HepG2 (cell line): Measurements from ENCODE around the gene SPATA13. TPM values are rescaled to one million over a fixed set of nuclear protein-coding genes. Genes with fewer than 3 reads are reported as not detected.

ENCODE experiments used
- ATAC-seq: fragments of 200-7000 bp; cut with Tn5 transposase; 3 replicates; pipeline ENCODE4 v1.9.1; 2020; ENCODE audit warnings: mild to moderate bottlenecking, moderate library complexity
- BruUV-seq: library from RNA; stranded (reverse); fragments of 400-500 nt; replicated peaks from 2 replicates; lab custom pipeline; 2021; lab: Mats Ljungman, UMichigan
- CTCF ChIA-PET: fragments of 300-600 bp; formaldehyde crosslinking; extraction: SDS; loops from one replicate; lab custom pipeline; 2021; ENCODE audit warnings: low total read pairs, inconsistent platforms, low intra/inter-chr PET ratio; lab: Yijun Ruan, JAX
- POLR2A ChIA-PET: fragments of 350-600 bp; sonication (Branson Sonifier 250); formaldehyde crosslinking; loops from one replicate; lab custom pipeline; 2020; ENCODE audit warnings: antibody characterized with exemption, inconsistent platforms; lab: Yijun Ruan, JAX
- DNase-seq: peaks from one replicate; pipeline ENCODE4 v3.0.0-alpha.2; 2015; ENCODE audit warnings: low spot score
- FAIRE-seq: peaks from 3 replicates; lab custom pipeline; 2011; peaks lifted over from hg19 to GRCh38; lab: Jason Lieb, UNC
- H2AFZ ChIP-seq: one replicate; pipeline ENCODE4 v1.6.1; 2011; ENCODE audit warnings: low read length, inconsistent platforms
- H3K27ac ChIP-seq: fragments of 300-600 bp; 3 replicates; pipeline ENCODE4 v1.8.0; 2011; ENCODE audit warnings: mixed run types, mild to moderate bottlenecking, mixed read lengths, low read length, inconsistent platforms; ENCODE audit not compliant: insufficient read depth; ENCODE audit errors: extremely low read length
- H3K27me3 ChIP-seq, 2 experiments: fragments of 200-600 bp in 1 of 2; 2 replicates in 1 of 2; 3 replicates in 1 of 2; pipeline versions ENCODE4 v1.6.0 to v1.8.0; 2011; ENCODE audit warnings: low read length in 2 of 2, mild to moderate bottlenecking in 2 of 2, moderate library complexity in 2 of 2, inconsistent platforms in 1 of 2; ENCODE audit not compliant: insufficient read depth in 2 of 2, control insufficient read depth in 1 of 2
- H3K36me3 ChIP-seq, 2 experiments: fragments of 200-600 bp in 1 of 2; replicated peaks in 1 of 2; 2 replicates in 1 of 2; 3 replicates in 1 of 2; pipeline versions ENCODE4 v1.5.1 to v1.8.0; 2011; ENCODE audit warnings: low read length in 2 of 2, inconsistent platforms in 1 of 2; ENCODE audit not compliant: insufficient read depth in 2 of 2, control insufficient read depth in 1 of 2
- H3K4me1 ChIP-seq: 2 replicates; pipeline ENCODE4 v1.5.1; 2012; ENCODE audit warnings: low read length, inconsistent platforms; ENCODE audit not compliant: insufficient read depth
- H3K4me2 ChIP-seq: 2 replicates; pipeline ENCODE4 v1.6.0; 2011; ENCODE audit warnings: low read depth, low read length, inconsistent platforms
- H3K4me3 ChIP-seq, 3 experiments: fragments of 200-600 bp in 1 of 3; sonication (generic), shearing (Covaris generic) in 1 of 3; replicated peaks in 1 of 3; 2 replicates each; pipeline ENCODE4 v1.5.1; 2011 to 2016; ENCODE audit warnings: low read length in 3 of 3, inconsistent platforms in 2 of 3, low read depth in 2 of 3, mild to moderate bottlenecking in 2 of 3, control low read depth in 1 of 3, mixed read lengths in 1 of 3; ENCODE audit not compliant: insufficient read depth in 1 of 3
- H3K79me2 ChIP-seq: one replicate; pipeline ENCODE4 v1.6.1; 2011; ENCODE audit warnings: low read length, inconsistent platforms; ENCODE audit not compliant: insufficient read depth
- H3K9ac ChIP-seq: 2 replicates; pipeline ENCODE4 v1.6.0; 2011; ENCODE audit warnings: mild to moderate bottlenecking, low read depth, low read length, inconsistent platforms; ENCODE audit not compliant: insufficient read depth
- H3K9me3 ChIP-seq: 2 replicates; pipeline ENCODE4 v1.5.1; 2012; ENCODE audit warnings: mild to moderate bottlenecking, low read length
- H4K20me1 ChIP-seq: 2 replicates; pipeline ENCODE4 v1.6.0; 2011; ENCODE audit warnings: inconsistent platforms, mild to moderate bottlenecking, low read length, moderate library complexity; ENCODE audit not compliant: insufficient read depth
- ATF4 ChIP-seq, 2 experiments: fragments of 450-650 bp in 1 of 2; sonication (generic) in 1 of 2; formaldehyde crosslinking; IDR thresholded peaks; 2 replicates each; pipeline versions ENCODE4 v1.5.0 to v1.8.0; 2020 to 2022; ENCODE audit warnings: mild to moderate bottlenecking in 1 of 2, missing genetic modification reagents in 1 of 2
- CBX2 ChIP-seq, 2 experiments: fragments of 200-600 bp in 1 of 2; sonication (generic); formaldehyde crosslinking in 1 of 2; IDR thresholded peaks; 2 replicates each; pipeline versions ENCODE4 v1.7.0 to v1.8.1; 2018 to 2022; ENCODE audit warnings: low read depth in 2 of 2, low read length in 1 of 2, mild to moderate bottlenecking in 1 of 2, missing genetic modification reagents in 1 of 2
- MTF1 ChIP-seq: sonication (generic); formaldehyde crosslinking; IDR thresholded peaks from 2 replicates; pipeline ENCODE4 v1.5.0; 2020; ENCODE audit warnings: missing genetic modification reagents
- MXD1 ChIP-seq: sonication (generic); formaldehyde crosslinking; IDR thresholded peaks from 2 replicates; pipeline ENCODE4 v1.4.0; 2020; ENCODE audit warnings: mild to moderate bottlenecking, missing genetic modification reagents
- NRL ChIP-seq: sonication (generic); formaldehyde crosslinking; IDR thresholded peaks from 2 replicates; pipeline ENCODE4 v1.5.0; 2020; ENCODE audit warnings: missing genetic modification reagents, mild to moderate bottlenecking, moderate library complexity, borderline replicate concordance
- RFXANK ChIP-seq: IDR thresholded peaks from 2 replicates; pipeline ENCODE4 v1.6.1; 2016
- SMARCC2 ChIP-seq: fragments of 450-650 bp; IDR thresholded peaks from 2 replicates; pipeline ENCODE4 v1.6.1; 2017; ENCODE audit warnings: antibody characterized with exemption, mild to moderate bottlenecking
- YY1 ChIP-seq: IDR thresholded peaks from 2 replicates; pipeline ENCODE4 v1.6.1; 2011; ENCODE audit warnings: low read length, low read depth, moderate library complexity, mild to moderate bottlenecking; ENCODE audit not compliant: insufficient read depth, insufficient replicate concordance
- ZNF260 ChIP-seq: sonication (generic); formaldehyde crosslinking; IDR thresholded peaks from 2 replicates; pipeline ENCODE4 v1.4.0; 2020; ENCODE audit warnings: missing genetic modification reagents, low read depth, mild to moderate bottlenecking, borderline replicate concordance
- ZNF318 ChIP-seq: sonication (generic); formaldehyde crosslinking; IDR thresholded peaks from 2 replicates; pipeline ENCODE4 v1.4.0; 2020; ENCODE audit warnings: mild to moderate bottlenecking, missing genetic modification reagents
- ZNF451 ChIP-seq: sonication (generic); formaldehyde crosslinking; IDR thresholded peaks from 2 replicates; pipeline ENCODE4 v1.5.0; 2020; ENCODE audit warnings: mild to moderate bottlenecking, missing genetic modification reagents
- ZNF564 ChIP-seq: sonication (generic); formaldehyde crosslinking; IDR thresholded peaks from 2 replicates; pipeline ENCODE4 v1.8.1; 2023; ENCODE audit warnings: mild to moderate bottlenecking, missing genetic modification reagents
- ZNF781 ChIP-seq: sonication (generic); formaldehyde crosslinking; IDR thresholded peaks from 2 replicates; pipeline ENCODE4 v1.5.1; 2020; ENCODE audit warnings: borderline replicate concordance, mild to moderate bottlenecking, missing genetic modification reagents; ENCODE audit errors: not compliant biosample characterization
- WGBS: methylation state at CpG from one replicate; pipeline ENCODE4 v1.1.6; 2017; ENCODE audit warnings: low lambda C conversion rate; 5-methylcytosine and 5-hydroxymethylcytosine counted together
- in situ Hi-C: cut with HindIII; loops from 2 replicates; pipeline ENCODE4 v1.10.0; 2017; ENCODE audit warnings: low pct_unique_long_range_greater_than_20kb; ENCODE audit not compliant: extremely low pct_ligation_motif_present
- intact Hi-C: fragments of 100-400 bp; cut with micrococcal nuclease; formaldehyde crosslinking; loops from one replicate; pipeline ENCODE4 v1.10.0; 2022; ENCODE audit not compliant: unreplicated experiment
- polyA plus RNA-seq, 8 experiments: library from polyadenylated mRNA; depleted of rRNA in 3 of 8; stranded (reverse) in 7 of 8; unstranded in 1 of 8; fragments of >200 nt; fragmentation: Illumina TruSeq in 4 of 8; extraction: Trizol in 4 of 8; gene quantifications; 2 replicates each; pipeline versions ENCODE4 v1.2.1 to v1.2.3, GENCODE V29; 2011 to 2016; ENCODE audit warnings: low read depth in 4 of 8, missing spikeins in 1 of 8, mixed read lengths in 1 of 8; ENCODE audit not compliant: insufficient read depth in 1 of 8
- total RNA-seq, 5 experiments: library from RNA; depleted of rRNA; stranded (reverse); fragments of >200 nt; fragmentation: Illumina TruSeq; extraction: Trizol; gene quantifications; 2 replicates each; pipeline ENCODE4 v1.2.3, GENCODE V29; 2016; ENCODE audit warnings: low read depth in 1 of 5

Gene SPATA13
- total and polyA plus RNA-seq, 2 of the 13 experiments (the other 11 are each of a cell fraction or from before 2014, with no cell fraction given) = 11.3 to 14.2 TPM

DNA sequence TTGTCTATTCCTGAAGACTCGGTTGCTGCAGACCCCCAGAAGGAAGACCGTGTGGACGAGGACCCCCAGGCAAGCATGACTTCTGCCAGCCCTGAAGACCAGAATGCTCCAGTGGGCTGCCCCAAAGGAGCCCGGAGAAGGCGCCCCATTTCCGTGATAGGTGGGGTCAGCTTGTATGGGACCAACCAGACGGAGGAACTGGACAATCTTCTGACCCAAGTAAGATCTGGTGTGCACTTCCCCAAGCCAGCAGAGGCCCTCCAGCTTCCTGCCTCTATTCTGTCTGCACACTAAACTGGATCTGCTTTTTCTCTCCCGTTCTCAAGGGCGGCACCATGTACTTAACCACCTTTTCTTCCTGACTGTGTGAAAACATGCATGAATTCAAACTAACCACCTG is 89.1 kb downstream of the SPATA13 start (continued):
- no peak for TF ChIP-seq ZNF318 (CRISPR knock-in tag)
- TF ChIP-seq SMARCC2 = no peak
- no peak for TF ChIP-seq RFXANK (CRISPR knock-in tag)
- TF ChIP-seq NRL (CRISPR knock-in tag) = no peak

GRCh38 chr13:24250376-24251057 is 90.0 kb downstream of the SPATA13 start:
- intact Hi-C loops (no loop called here), in situ Hi-C loops (no loop called here)
- ATAC-seq (no peak), FAIRE-seq (no peak), DNase-seq (no peak)
- H3K4me2 ChIP-seq = no peak overlapping the region
- H3K9me3 ChIP-seq = no peaks in the 10 kb centered on the region
- H3K9ac ChIP-seq = no peak overlapping the region
- H3K27ac ChIP-seq = no peak overlapping the region
- H3K36me3 ChIP-seq = peaks cover 26 to 39% of the 10 kb centered on the region in 2 experiments
- H3K4me3 ChIP-seq = no peak overlapping the region
- no TSS peak for BruUV-seq
- POLR2A ChIA-PET = no interaction called here
- WGBS = 81% methylated on average over 7 of the region's 7 CpGs
- no peaks in the 10 kb centered on the region for H3K4me1 ChIP-seq
- CTCF ChIA-PET = no interaction called here
- H2AFZ ChIP-seq = no peak overlapping the region
- H4K20me1 ChIP-seq = no peaks in the 10 kb centered on the region
- no peaks in the 10 kb centered on the region for H3K27me3 ChIP-seq
- no peaks in the 10 kb centered on the region for H3K79me2 ChIP-seq
- TF ChIP-seq ZNF781 (CRISPR knock-in tag) = no peak
- no peak for TF ChIP-seq YY1
- TF ChIP-seq ZNF451 (CRISPR knock-in tag) = no peak
- TF ChIP-seq ZNF260 (CRISPR knock-in tag) = no peak
- TF ChIP-seq MTF1 (CRISPR knock-in tag) = no peak
- no peak for TF ChIP-seq MXD1
- no peak for TF ChIP-seq ZNF564 (CRISPR knock-in tag)
- no peak for TF ChIP-seq CBX2 (IDR thresholded peaks at IDR 0.05; ENCODE audit: low read depth, low read length)
- TF ChIP-seq CBX2 (CRISPR knock-in tag; IDR thresholded peaks at IDR 0.05; ENCODE audit: low read depth) = no peak
- no peak for TF ChIP-seq ATF4 (CRISPR knock-in tag; IDR thresholded peaks at IDR 0.05)
